Measurements from ENCODE around the gene LSM12. TPM values are rescaled to one million over a fixed set of nuclear protein-coding genes. Genes with fewer than 3 reads are reported as not detected.

LSM12 gene
- total and polyA plus RNA-seq, 2 of the 8 experiments (the other 6 are each of a cell fraction or from before 2014, with no cell fraction given), result 69.8 to 142 TPM

GRCh38 chr17:44006272-44006597 is 60.2 kb downstream of the LSM12 start (continued):
- TF ChIP-seq CHD7 (IDR thresholded peaks at IDR 0.05; ENCODE audit: insufficient replicate concordance, low read length), result no peak

Data from H1 (cell line).